GM19395 (cell line): ENCODE measurements around the gene FAM107B.
"Not testable (repeated sequence)": the region's sequence is repeated elsewhere in the genome, so short reads cannot be mapped to it uniquely, and the experiment has no call there.

Experiments
- ATAC-seq: cut with Tn5 transposase; IDR thresholded peaks from one replicate; pipeline ENCODE4 v1.9.1; 2021; ENCODE audit warnings: mild to moderate bottlenecking, moderate library complexity; ENCODE audit not compliant: unreplicated experiment

FAM107B gene

DNA sequence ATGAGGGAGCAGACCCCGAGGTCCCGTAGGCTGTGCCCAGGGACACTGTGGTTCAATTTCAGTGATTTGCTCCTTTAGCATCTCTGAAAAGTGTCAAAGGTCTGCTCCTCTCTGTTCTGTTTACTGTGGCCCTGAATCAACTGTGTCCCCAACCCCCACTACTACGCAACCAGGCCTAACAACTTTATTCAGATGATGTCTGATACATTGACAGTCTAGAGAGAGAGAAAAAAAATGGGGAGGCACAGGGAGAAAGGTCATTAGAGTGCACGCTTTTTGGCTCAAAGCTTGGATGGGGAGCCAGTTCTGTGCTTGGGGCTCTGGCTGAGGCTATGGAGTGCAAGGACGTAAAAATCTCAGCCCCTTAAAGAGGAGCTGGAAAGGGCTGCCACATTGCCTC lies 77.9 kb downstream of the FAM107B start:
- ATAC-seq = no peak

DNA sequence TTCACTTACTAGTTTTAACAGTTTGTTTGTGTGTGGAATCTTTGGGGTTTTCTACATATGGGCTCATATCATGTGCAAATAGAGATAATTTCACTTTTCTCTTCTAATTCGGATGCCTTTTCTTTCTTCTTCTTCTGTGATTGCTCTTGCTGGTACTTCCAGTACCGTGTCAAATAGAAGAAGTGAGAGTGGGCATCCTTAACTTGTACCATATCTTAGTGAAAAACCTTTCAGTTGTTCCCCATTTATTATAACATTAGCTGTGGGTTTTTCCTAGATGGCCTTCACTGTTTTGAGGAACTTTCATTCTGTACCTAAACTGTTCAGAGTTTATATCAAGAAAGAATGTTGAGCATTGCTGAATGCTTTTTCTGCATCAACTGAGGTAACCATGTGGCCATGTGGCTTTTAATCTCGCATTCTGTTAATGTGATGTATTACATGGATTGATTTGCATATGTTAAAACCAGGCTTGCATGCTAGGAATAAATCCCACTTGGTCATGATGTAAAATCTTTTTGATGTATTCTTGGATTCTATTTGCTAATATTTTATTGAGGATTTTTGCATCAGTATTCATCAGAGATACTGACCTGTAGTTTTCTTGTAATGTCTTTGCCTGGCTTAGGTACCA lies 78.7 kb downstream of the FAM107B start:
- ATAC-seq = no peak

- ATAC-seq = no peak
Observed at GRCh38 chr10:14693891-14694290, 80.8 kb downstream of the FAM107B start.

DNA sequence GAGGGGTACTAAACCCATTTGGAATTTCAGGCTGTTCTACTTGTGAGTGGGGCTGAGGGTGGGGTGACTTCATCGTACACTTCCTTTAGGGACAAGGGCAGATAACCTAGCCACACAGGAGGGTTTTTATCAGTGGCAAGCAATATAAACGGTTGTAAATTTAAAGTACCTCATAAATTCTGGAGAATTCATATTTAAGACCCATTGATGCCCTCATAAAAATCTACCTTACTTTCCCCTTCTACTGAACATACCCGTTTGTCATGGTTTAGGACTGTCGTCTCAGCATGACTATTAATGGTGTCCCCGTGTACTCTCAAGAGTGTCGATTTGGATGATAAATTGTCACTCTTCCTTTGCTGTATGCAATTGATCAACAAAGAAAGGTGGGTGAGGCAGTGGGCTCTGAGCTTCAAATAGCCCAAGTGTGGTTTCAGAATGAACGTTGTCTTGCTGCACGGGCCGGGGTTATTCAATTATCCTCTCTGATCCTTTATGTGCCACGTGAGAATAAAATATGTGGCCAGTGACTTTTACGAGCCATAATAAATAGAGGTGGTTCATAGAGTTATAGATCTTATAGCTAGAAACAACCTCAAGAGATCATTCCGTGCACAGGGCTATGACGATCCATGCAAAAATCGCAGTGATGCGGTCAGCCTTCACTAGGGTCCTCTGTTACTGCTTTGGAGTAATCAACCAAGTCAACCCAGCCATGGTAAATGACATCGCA lies 82.2 kb downstream of the FAM107B start:
- ATAC-seq = no peak

DNA sequence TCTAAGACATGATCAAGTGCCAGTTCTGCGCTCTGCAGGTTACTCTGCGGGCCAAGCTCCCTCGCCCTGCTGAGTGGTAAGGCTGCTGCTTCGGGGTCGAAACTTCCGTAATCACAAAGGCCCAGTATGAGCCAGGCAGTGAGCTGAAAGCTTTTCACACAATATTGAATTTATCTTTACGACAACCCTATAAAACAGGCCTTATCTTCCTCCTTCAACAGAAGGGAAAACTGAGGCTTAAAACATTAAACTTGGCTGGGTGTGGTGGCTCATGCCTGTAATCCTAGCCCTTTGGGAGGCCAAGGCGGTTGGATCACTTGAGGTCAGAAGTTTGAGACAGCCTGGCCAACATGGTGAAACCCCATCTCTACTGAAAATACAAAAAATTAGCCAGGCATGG lies 83.3 kb downstream of the FAM107B start:
- ATAC-seq = no peak

DNA sequence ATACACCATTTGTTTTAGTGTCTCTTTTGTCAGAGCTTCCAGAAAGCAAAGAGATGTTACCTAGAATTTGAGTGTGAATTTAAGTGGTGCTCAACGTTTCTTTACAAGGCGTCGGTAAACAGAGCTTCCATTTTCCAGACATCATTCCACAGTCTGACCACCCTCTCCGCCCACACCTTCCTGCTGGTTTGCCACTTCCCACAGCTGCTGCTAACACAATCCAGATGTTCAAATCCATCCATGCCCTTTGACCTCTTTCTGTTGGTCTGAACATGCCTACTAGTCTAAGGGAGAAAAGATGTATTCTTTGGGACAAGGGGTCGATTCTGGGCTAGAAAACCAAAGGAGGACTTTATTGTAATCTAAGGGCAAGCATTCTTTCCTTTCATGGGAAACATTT lies 86.1 kb downstream of the FAM107B start:
- ATAC-seq = no peak

DNA sequence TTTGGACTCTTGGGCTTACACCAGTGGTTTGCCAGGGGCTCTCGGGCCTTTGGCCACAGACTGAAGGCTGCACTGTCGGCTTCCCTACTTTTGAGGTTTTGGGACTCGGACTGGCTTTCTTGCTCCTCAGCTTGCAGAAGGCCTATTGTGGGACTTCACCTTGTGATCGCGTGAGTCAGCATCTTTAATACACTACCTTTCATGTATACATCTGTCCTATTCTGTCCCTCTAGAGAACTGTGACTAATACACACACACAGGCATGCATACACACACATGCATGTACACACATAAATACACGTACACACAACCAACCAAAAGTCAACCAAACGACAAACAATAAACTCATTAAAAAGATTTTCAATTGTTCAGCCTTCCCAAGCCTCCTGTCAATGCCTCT lies 86.5 kb downstream of the FAM107B start:
- ATAC-seq = not testable (repeated sequence)

DNA sequence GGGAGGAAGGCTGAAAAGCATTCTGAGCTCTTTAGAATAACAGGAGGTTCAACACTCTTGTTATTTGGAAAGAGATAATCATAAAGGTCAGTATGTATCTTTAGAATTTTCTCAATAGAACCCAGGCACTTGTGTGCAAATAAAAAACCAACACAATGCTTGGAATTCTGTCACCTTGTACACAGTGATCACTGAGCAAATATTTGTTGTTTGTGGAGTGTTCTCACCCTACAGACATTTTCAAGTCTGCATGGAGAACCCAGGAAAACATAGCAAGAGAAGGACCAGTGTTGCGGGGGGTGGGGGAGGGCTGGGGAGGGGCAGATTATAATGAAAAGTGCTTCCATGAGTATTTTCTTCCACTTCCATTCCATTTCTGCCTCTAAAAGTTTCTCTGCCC lies 87.4 kb downstream of the FAM107B start:
- ATAC-seq = no peak

DNA sequence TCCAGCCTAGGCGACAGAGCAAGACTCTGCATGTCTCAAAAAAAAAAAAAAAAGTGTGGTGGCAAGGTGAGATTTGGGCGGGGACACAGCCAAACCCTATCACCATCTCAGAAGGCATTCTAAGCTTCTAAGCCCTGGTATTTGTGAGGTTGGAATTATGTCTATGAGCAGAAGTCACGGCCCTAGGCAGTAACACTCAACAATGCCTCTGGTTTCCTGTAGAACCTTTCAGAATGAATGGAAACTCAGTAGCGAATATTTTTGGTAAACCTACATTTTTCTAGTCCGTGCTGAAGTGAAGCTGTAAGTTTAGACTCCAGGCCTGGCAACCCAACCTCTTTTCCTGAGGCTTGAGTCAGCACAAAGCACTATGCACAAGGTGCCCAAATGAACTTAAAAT lies 88.3 kb downstream of the FAM107B start:
- no peak for ATAC-seq

- ATAC-seq = no peak
Observed at GRCh38 chr10:14684354-14684753, 90.3 kb downstream of the FAM107B start.

DNA sequence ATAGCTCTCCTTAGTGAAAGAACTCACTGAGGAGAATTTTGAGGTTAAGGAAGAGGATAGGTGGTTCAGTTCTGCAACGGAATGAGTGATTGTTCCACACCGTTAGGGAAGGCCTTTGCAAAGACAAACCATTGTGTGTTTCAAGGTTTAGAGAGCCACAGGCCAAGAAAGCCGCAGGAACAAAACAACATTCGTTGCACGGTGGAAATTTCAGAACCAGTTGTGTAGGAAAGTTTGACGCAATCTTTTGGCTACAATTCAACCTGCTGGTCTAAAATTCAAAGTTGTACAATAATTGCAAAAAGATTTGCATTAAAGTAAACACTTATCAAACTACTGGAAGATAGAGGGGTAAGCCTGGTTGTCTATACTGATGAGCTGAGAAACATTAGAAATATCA lies 91.4 kb downstream of the FAM107B start:
- ATAC-seq = no peak

GRCh38 chr10:14681802-14682201 lies 92.9 kb downstream of the FAM107B start:
- no peak for ATAC-seq

- ATAC-seq = no peak
Observed at GRCh38 chr10:14681305-14681704, 93.4 kb downstream of the FAM107B start.

DNA sequence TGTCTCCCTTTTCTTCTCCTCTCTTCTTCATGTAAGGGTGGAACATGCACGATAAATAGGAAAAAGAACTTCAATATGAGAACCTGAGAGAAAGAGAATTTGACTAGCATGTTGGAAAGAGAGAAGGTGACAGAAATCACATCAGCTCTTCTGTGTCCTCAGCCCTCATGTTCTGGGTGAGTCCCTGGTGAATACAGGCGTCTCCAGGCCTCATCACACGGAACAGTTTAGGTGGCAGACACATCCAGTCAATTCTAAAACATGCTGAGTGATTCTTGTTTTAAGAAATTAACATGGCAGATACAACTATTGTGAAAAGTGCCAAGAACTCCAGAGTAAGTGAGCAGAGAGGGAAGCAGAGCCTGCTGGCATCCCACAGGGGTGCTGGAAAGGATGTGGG lies 96.1 kb downstream of the FAM107B start:
- no peak for ATAC-seq

DNA sequence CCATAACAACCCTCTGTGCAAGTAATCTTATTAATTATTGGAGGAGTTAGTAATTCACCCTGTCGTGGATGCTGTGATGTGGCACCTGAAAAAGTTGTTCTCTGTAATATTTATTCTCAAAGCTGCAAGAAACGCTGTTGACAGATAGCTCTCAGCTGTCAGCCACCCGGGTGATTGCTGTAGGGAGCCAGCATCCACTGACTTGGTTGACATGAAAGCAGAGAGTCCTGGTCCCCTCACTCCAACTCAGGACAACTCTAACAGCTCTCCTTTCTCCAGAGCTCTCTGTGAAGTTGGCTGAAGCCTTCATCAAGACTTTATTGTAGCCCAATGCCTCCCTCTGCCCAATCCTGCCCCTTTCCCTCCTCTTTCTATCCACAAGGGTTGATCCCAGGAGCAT lies 98.0 kb downstream of the FAM107B start:
- ATAC-seq = no peak

DNA sequence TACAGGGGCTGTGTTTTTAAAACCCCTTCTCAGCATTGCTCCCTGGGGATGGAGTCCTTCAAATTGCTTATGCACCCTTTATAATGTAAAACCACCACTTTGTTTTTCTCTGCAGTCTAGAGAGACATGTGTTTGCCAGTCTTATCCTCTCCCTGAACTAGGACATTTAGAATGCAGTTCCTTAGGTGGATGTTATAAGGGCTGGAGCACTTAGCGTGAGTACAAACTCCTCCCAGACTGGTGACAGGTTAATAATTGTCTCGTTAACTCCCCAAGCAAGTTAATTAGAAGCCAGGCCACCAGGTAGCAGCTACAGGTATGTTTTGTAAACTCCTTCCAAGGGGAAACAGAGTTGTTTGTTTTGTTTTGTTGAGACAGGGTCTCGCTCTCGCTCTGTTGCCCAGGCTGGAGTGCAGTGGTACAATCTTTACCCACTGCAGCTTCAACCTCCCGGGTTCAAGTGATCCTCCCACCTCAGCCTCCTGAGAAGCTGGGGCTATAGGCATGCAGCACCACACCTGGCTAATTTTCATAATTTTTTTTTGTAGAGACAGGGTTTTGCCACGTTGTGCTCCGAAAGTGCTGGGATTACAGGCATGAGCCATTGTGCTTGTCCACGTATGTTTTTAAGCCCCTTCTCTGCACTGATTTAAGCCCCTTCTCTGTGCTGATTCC lies 100.2 kb downstream of the FAM107B start:
- ATAC-seq = no peak

- ATAC-seq = no peak
Observed at GRCh38 chr10:14673189-14673861, 101.4 kb downstream of the FAM107B start.

DNA sequence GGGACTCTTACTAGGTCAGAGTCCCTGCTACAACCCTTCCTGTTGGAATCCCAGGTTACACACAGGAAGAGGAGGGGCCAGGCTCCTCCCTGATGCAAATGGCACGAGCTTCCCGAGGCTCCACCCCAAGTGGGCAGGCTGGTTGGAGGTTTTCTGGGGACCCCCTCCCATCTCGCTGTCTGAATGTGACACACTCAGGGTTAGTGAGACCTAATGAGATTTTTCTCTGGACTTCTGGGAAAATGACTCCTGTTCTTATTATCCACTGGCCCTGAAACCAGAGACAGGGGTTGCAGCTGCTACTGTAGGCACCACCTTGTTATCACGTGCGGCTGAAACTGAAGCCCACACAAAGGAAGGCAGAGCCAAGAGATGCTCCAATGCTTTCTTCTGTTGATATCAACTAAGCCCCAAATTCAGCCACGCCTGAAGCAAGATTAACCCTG lies 103.3 kb downstream of the FAM107B start:
- ATAC-seq = no peak

- no peak for ATAC-seq
Observed at GRCh38 chr10:14670551-14671240, 104.0 kb downstream of the FAM107B start.

- no peak for ATAC-seq
Observed at GRCh38 chr10:14669576-14669975, 105.1 kb downstream of the FAM107B start.

DNA sequence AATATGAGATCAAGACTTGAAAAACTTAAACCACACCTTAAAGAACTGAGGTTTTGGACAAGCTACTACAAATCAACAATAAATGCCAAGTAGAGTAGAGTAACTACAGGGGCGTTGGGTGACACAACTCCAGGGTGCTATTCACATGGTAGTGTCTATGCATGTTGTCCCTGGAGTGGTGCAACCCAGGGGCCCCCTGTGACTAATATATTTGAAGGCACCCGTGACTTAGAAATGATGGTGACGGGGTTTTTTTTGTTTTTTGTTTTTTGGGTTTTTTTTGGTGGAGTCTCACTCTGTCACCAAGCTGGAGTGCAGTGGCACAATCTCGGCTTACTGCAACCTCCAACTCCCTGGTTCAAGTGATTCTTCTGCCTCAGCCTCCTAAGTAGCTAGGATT lies 106.9 kb downstream of the FAM107B start:
- no peak for ATAC-seq
